ENCODE data around the gene HSPA5. TPM values are rescaled to one million over a fixed set of nuclear protein-coding genes. Genes with fewer than 3 reads are reported as not detected.

The HSPA5 gene
- total and polyA plus RNA-seq, 10 of the 15 experiments (the other 5 are each of a cell fraction or from before 2014, with no cell fraction given) = 39.8 to 517 (median 105) TPM

GRCh38 chr9:125214186-125214585 is 27.0 kb downstream of the HSPA5 start:
- Histone ChIP-seq H3K9me3 (replicated peaks; ENCODE audit: control insufficient read depth, insufficient read depth, low read length) (no peaks in the 10 kb centered on the region), H3K27ac (ENCODE audit: control insufficient read depth, insufficient read depth) (no peak overlapping the region), H3K4me3 (no peak overlapping the region), H4K20me1 (ENCODE audit: control insufficient read depth, insufficient read depth) (no peaks in the 10 kb centered on the region), H3K79me2 (ENCODE audit: control insufficient read depth, insufficient read depth, low read length) (no peaks in the 10 kb centered on the region), H2AFZ (ENCODE audit: control insufficient read depth, low read depth, low read length) (no peak overlapping the region), H3K36me3 (ENCODE audit: control insufficient read depth in 2 of 2, insufficient read depth in 2 of 2, low read length in 1 of 2) (peaks cover 0 to 11% of the 10 kb centered on the region in 2 experiments), H3K4me2 (ENCODE audit: control insufficient read depth, insufficient read depth) (no peak overlapping the region), H3K9ac (ENCODE audit: control insufficient read depth, insufficient read depth, low read length) (no peak overlapping the region), H3K27me3 (replicated peaks in 1 of 2; ENCODE audit: control insufficient read depth in 2 of 2, insufficient read depth in 2 of 2, low read length in 1 of 2) (no peaks in the 10 kb centered on the region), H3K4me1 (ENCODE audit: control insufficient read depth, insufficient read depth, low read length) (no peaks in the 10 kb centered on the region)
- intact Hi-C loops (cut with micrococcal nuclease; ENCODE audit: unreplicated experiment) = no loop called here
- ChIA-PET SMC1A (ENCODE audit: uncharacterized antibody, unreplicated experiment) (no interaction called here), RAD21 (ENCODE audit: unreplicated experiment) (no interaction called here), POLR2A (no interaction called here), CTCF (no interaction called here)
- BruUV-seq (replicated peaks) = no TSS peak
- TF ChIP-seq SRF (IDR thresholded peaks at IDR 0.05; ENCODE audit: low read depth in 2 of 2, low read length in 2 of 2) = no peak
- no peak for TF ChIP-seq ZNF687 (IDR thresholded peaks at IDR 0.05)
- TF ChIP-seq RFX5 (IDR thresholded peaks at IDR 0.05; ENCODE audit: low read depth, low read length) = no peak
- no peak for TF ChIP-seq RB1 (IDR thresholded peaks at IDR 0.05; ENCODE audit: borderline replicate concordance)
- TF ChIP-seq BCL11A (IDR thresholded peaks at IDR 0.05; ENCODE audit: low read depth, low read length) = no peak
- TF ChIP-seq HDAC6 (IDR thresholded peaks at IDR 0.05; ENCODE audit: unreplicated experiment) = no peak
- TF ChIP-seq FOS (IDR thresholded peaks at IDR 0.05; ENCODE audit: borderline replicate concordance, extremely low read depth, insufficient read length) = no peak
- no peak for TF ChIP-seq ZNF622 (IDR thresholded peaks at IDR 0.05)
- TF ChIP-seq USF1 (IDR thresholded peaks at IDR 0.05; ENCODE audit: borderline replicate concordance, extremely low read length, insufficient read depth, low read depth, low read length) = no peak
- TF ChIP-seq BCL3 (IDR thresholded peaks at IDR 0.05; ENCODE audit: borderline replicate concordance, insufficient read depth, low read depth, low read length, poor library complexity, severe bottlenecking) = no peak
- TF ChIP-seq RUNX3 (IDR thresholded peaks at IDR 0.05; ENCODE audit: low read length) = no peak
- in situ Hi-C loops (cut with MboI) = no loop called here
- ATAC-seq (no peak), FAIRE-seq (peak; percentile 35), DNase-seq (ENCODE audit: low read depth, low spot score) (no peak)
- WGBS (ENCODE audit: insufficient coverage, insufficient replicate concordance, low lambda C conversion rate, missing lambda C conversion rate) = 75% methylated on average over 5 of the region's 5 CpGs
